ENCODE measurements around the gene PLEK.

PLEK gene

GRCh38 chr2:68414876-68415275 is 49.8 kb downstream of the PLEK start:
- no peak for DNase-seq (ENCODE audit: low read depth in 2 of 2)

GRCh38 chr2:68415521-68415920 is 50.4 kb downstream of the PLEK start:
- no peak for DNase-seq (ENCODE audit: low read depth in 2 of 2)

GRCh38 chr2:68416081-68416675 is 51.1 kb downstream of the PLEK start:
- DNase-seq (ENCODE audit: low read depth in 2 of 2): no peak

- DNase-seq (ENCODE audit: low read depth in 2 of 2): no peak
These were observed 52.8 kb downstream of the PLEK start for GRCh38 chr2:68417926-68418325.

- no peak for DNase-seq (ENCODE audit: low read depth in 2 of 2)
These were observed 53.3 kb downstream of the PLEK start for GRCh38 chr2:68418419-68418818.

- DNase-seq (ENCODE audit: low read depth in 2 of 2): no peak
These were observed 53.8 kb downstream of the PLEK start for GRCh38 chr2:68418855-68419254.

- DNase-seq (ENCODE audit: low read depth in 2 of 2): no peak
These were observed 55.3 kb downstream of the PLEK start for GRCh38 chr2:68420254-68420910.

GRCh38 chr2:68423966-68424650 is 59.0 kb downstream of the PLEK start:
- DNase-seq (ENCODE audit: low read depth in 2 of 2): no peak

GRCh38 chr2:68425503-68425902 is 60.4 kb downstream of the PLEK start:
- no peak for DNase-seq (ENCODE audit: low read depth in 2 of 2)

- DNase-seq (ENCODE audit: low read depth in 2 of 2): no peak
These were observed 61.4 kb downstream of the PLEK start for GRCh38 chr2:68426446-68426845.

GRCh38 chr2:68426848-68427579 is 61.9 kb downstream of the PLEK start:
- DNase-seq (ENCODE audit: low read depth in 2 of 2): no peak

GRCh38 chr2:68428126-68428525 is 63.0 kb downstream of the PLEK start:
- no peak for DNase-seq (ENCODE audit: low read depth in 2 of 2)

GRCh38 chr2:68428746-68429145 is 63.7 kb downstream of the PLEK start:
- DNase-seq (ENCODE audit: low read depth in 2 of 2): no peak

GRCh38 chr2:68429311-68429826 is 64.3 kb downstream of the PLEK start:
- DNase-seq (ENCODE audit: low read depth in 2 of 2): no peak

- no peak for DNase-seq (ENCODE audit: low read depth in 2 of 2)
These were observed 66.4 kb downstream of the PLEK start for GRCh38 chr2:68431316-68431972.

GRCh38 chr2:68432696-68433658 is 67.9 kb downstream of the PLEK start:
- DNase-seq (ENCODE audit: low read depth in 2 of 2): no peak

GRCh38 chr2:68434981-68435380 is 69.9 kb downstream of the PLEK start:
- no peak for DNase-seq (ENCODE audit: low read depth in 2 of 2)

GRCh38 chr2:68435615-68436014 is 70.5 kb downstream of the PLEK start:
- DNase-seq (ENCODE audit: low read depth in 2 of 2): no peak

GRCh38 chr2:68436270-68436669 is 71.2 kb downstream of the PLEK start:
- DNase-seq (ENCODE audit: low read depth in 2 of 2): no peak

GRCh38 chr2:68438455-68439303 is 73.6 kb downstream of the PLEK start:
- no peak for DNase-seq (ENCODE audit: low read depth in 2 of 2)
